Activated CD4-positive, alpha-beta T cell treated with anti-CD3 and anti-CD28 coated beads, Interleukin-2, Interleukin-4, amounts not matched to agents 100 ng/mL and 50 ng/mL, durations not matched to agents 16 hours and 8 hours (primary cell): Measurements from ENCODE around the gene ST14.
"Not testable (repeated sequence)": the region's sequence is repeated elsewhere in the genome, so short reads cannot be mapped to it uniquely, and the experiment has no call there.

ENCODE experiments used
- DNase-seq: peaks from one replicate; pipeline ENCODE4 v3.0.0-alpha.2; 2020; ENCODE audit warnings: low spot score

ST14 gene

GRCh38 chr11:130209954-130210854, 50.6 kb downstream of the ST14 start:
- no peak for DNase-seq

- DNase-seq: no peak
Measured at GRCh38 chr11:130211144-130211543, 51.6 kb downstream of the ST14 start.

DNA sequence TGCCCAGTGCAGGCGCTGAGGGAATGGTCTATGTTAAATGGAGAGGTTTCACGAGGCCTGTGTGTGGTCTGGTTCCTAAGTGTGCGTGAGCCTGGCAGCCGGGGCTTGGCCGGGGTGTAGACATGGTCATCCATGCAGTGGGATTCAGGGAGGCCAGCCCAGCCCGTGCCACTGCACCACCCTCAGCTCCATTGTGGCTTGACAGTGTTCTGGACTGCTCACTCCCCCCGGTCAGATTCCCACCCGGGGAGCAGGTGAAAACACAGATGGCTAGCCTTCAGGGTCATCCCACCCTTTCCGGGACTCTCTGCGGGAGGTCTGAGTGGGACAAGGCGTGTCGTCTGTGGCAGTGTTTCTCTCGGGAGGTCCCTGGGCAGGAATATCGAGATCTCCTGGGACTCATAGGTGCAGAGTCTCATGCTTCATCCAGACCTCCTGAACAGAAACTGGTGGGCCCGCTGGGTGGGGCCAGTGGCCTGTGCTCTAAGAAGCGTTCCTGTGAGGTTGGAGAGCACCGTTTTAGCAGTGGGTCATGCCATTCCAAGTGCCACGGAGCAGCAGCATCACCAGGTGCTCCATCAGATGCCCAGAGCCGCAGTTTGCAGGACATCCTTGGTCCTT, 52.3 kb downstream of the ST14 start:
- DNase-seq: no peak

DNA sequence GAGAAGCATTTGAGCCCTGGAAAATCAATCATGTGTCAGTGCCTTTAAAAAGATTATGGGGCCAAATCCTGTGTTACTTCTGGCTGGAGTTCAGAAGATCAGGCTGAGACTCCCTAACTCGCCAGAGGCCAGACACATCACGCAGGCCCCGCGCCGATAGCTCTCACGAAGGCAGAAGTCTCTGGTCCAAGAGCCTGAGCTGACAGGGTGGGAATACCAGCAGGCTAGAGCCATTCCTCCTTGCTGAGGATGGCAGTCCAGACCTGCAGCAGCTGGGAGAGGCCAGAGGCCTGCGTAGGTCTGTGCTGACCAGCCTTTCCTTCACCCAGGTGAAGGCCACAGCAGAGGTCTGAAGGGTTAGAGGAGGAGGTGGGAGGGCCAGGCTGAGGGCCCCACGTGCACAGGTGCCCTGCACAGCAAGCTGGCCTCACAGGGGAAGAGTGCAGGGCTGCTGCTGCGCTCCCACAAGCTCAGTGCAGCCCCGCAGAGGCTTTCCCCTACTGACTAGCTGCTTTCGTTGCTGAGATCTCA, 52.9 kb downstream of the ST14 start:
- DNase-seq: no peak

GRCh38 chr11:130213143-130213978, 53.8 kb downstream of the ST14 start:
- DNase-seq: peak; percentile 62

DNA sequence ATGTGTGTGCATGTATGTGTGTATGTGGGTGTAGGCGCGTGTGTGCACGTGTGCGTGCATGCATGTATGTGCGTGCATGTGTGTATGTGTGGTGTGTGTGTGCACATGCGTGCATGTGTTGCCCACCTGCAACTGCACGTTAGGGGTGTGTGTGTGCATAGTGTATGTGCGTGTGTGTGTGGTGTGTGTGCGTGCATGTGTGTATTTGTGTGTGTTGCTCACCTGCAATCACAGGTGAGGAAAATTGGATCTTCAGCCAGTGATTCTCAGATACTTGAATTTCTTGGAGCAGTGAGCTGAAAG, 54.3 kb downstream of the ST14 start:
- DNase-seq: no peak

DNA sequence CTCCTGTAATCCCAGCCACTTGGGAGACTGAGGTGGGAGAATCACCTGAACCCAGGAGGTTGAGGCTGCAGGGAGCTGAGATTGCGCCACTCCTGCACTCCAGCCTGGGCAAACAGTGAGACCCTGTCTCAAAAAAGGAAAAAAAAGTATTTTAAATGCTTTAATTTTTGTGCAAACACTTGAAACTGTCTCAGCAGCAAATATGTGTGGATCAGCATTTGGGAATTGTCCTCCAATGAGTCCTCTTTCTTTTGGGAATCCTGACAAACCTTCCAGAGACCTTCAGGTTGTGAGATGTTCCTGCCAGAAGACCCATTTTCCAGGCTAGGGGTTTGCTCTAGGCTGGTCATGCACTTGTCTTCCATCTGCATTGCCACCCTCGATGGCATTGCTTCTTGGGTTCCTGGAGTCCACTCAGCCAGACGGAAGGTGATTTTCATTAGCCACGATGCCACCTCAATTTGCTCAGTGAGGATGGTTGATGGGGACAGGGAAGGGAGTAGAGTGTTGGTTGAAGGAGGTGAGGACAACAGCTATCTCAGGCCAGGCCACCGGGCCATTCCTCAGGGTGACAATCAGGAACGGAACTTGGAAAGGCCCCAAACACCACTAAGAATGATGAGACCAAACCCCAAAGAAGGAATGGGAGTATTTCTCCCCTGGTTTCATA, 55.4 kb downstream of the ST14 start:
- DNase-seq: no peak

DNA sequence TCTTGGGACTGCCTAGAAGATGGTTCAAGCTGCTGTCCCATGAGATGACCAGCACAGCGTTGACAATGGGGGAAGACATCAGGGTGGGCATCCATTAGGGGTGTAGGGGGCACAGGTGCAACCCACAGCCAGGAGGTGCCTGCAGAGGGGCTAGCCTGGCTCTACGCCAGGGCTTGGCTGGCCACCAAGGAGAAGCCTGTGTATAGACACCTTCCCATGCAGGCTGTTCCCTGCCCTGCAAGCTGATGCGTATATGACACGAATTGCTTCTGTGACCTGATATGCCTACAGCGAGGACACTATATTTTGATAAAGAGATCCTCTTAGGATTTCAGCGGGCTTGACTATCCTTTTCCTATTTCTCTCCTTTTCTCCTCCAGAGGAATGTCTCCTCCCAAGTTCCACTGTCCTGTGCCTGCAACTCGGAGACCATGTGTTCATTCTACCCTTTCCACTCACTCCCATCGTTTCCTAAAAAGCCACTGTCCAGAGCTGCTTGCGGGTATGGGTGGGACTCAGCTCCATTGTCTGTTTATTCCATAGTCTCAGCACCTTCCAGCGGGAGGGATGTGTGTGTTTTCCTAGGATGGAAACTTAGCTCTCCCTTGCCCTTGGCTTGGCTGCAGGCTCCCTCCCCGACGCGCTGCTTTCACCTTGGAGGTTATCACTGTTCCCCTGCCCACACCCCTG, 56.1 kb downstream of the ST14 start:
- DNase-seq: no peak

DNA sequence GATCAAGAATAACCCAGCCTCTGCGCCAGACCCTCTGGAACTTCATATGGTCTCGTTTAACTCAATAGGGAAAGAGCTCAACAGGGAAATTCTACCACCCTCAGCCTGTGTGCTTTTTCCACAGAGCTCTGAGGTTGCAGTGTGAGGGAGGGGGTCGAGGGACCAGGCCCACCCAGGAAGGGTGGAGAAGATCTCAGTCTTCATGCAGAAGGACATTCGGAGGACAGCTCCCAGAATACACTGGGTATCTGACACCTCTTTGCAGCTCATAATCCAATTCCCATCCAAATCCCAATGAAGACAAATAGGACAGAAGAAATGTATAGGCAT, 56.6 kb downstream of the ST14 start:
- no peak for DNase-seq

GRCh38 chr11:130216591-130217132, 57.1 kb downstream of the ST14 start:
- DNase-seq: no peak

DNA sequence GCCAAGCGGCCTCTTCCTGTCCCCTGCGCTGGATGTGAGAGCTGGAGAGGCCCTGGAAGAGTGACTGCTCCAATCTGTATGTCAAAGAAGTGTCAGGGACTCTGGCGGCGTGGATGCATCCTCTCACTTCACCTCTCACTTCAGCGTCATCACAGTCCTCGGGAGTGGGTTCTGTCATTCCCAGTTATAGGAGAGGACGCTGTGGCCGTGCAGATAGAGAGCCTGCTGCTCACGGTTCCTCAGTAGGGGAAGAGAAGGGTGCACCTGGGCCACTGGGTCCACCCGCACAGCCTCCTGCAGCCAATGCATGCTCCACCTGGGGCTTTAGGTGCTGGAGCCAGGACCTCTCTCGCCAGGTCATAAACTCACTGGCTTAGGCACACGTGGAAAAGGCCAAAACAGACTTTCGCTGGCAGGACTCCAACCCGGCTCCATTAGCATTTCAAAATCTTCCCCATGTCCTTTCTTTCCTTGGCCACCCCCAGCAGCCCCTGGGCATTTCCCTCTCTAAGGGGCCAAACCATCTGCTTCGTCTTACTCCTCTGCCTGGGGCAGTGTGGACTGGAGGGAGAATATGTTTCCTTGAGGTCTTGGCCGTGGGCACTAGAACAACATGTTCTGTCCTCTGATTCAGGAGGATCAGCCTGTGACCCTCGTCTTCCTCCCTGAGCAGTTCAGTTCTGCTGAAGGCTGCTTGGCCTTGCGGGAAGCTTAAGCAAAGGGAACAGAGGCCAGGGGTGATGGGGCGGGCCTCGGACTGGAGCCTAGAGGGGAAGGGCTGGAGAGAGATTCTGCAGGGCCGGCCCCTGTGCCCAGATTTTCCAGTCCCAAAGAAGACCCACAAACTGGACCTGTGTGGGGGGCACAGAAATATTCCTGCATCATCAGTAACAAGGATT, 57.8 kb downstream of the ST14 start:
- DNase-seq: no peak

- DNase-seq: no peak
Measured at GRCh38 chr11:130218501-130219070, 59.0 kb downstream of the ST14 start.

GRCh38 chr11:130219148-130219547, 59.6 kb downstream of the ST14 start:
- DNase-seq: no peak

DNA sequence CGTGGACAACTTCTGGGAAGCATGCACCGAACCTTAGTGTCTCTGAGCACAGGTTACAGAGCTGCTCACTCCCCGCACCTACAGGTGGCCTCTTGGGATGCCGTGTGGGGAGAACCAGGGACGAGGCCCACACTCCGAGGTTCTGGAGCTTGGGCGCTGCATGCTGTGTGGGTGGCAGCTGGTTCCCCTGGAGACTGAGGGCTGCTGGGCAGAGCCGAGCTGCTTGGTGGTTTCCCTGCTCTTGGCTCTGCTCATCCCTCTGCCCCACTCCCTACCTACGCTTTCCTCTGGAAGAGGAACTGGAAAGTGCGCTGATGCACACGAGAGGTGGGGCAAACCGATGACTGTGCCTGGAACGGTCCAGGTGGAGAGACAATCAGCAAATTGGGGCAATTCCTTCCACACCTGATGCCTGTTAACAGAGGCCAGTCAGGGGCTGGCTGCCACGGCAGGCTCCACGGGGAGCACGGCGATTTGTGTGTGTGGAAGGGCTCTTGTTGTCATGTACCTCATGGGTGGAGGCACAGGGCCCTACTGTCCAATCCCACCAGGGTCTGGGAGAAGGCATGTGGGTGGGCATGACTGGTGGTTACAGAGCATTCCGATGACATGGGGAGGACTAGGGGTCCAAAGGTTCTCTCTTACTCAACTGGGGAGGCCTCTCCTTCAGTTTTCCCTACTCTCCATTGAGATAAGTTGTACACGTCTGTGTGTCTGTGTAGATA, 60.9 kb downstream of the ST14 start:
- DNase-seq: no peak

GRCh38 chr11:130223291-130223971, 63.8 kb downstream of the ST14 start:
- DNase-seq: no peak

- no peak for DNase-seq
Measured at GRCh38 chr11:130227373-130227772, 67.8 kb downstream of the ST14 start.

- DNase-seq: not testable (repeated sequence)
Measured at GRCh38 chr11:130233486-130233885, 73.9 kb downstream of the ST14 start.

DNA sequence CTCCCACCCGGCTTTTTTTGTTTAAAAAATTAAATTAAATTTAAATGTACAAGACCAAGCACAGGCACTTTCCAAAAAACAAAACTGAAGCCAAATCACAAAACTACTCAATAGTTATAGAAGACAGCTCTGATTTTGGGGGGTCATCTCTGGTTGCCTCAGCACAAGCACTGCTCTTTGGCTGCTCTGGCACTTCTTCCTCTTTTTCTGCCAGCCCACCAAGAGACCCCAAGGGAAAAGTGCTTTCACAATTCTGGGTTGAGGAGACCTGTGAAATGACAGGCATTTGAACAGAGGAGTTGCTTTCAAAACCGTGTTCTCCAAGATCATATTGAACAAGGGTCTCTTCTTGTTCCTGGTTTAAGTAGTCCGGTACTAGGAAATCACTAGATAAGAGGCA, 74.3 kb downstream of the ST14 start:
- not testable (repeated sequence) for DNase-seq

DNA sequence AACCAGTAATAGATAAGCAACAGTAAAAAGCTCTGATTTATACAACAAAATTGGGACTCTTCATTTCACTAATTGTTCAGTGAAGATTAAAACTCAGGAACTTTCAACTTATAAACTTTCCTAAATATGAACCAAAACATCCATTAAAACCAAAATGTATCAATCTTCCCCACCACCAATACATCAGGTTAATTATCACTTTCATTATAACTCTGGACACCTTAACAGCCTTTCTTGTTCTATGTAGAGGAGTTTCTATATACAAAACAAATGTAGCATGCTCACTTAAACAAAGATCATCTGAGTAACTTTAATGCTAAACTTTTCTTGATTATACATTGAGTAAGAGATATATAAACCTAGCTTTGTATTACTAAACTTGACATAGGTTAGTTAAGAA, 74.7 kb downstream of the ST14 start:
- no peak for DNase-seq
